Measurements from ENCODE around the gene RAB5IF. TPM values are rescaled to one million over a fixed set of nuclear protein-coding genes. Genes with fewer than 3 reads are reported as not detected.
A peak's percentile ranks its signal among the peaks of the same experiment; 100 is the strongest.
"Not testable (repeated sequence)": the region's sequence is repeated elsewhere in the genome, so short reads cannot be mapped to it uniquely, and the experiment has no call there.

The RAB5IF gene
- polyA plus RNA-seq, 6 donors from 2014 or later: 84.9 to 162 (median 111) TPM

GRCh38 chr20:36593347-36593929, 12.1 kb upstream of the RAB5IF start:
- ATAC-seq (ENCODE audit: low read depth in 2 of 2): no peak
- DNase-seq: no peak
- H3K4me3 Mint-ChIP-seq: peak overlapping the region in 4 of 8 donors; percentile 54 to 83 (median 68)
- H3K4me1 Mint-ChIP-seq: peaks cover 24 to 59% (median 53%) of the 10 kb centered on the region in 3 donors
- no peaks in the 10 kb centered on the region for H3K27me3 Mint-ChIP-seq
- no peaks in the 10 kb centered on the region for H3K9me3 Mint-ChIP-seq
- no peaks in the 10 kb centered on the region for H3K36me3 Mint-ChIP-seq
- H3K27ac Mint-ChIP-seq: peak overlapping the region; percentile 91 to 99 (median 96)

- Mint-ChIP-seq H3K36me3 (no peaks in the 10 kb centered on the region), H3K4me1 (peaks cover 27 to 58% (median 41%) of the 10 kb centered on the region in 3 donors), H3K9me3 (no peaks in the 10 kb centered on the region), H3K27ac (peak overlapping the region; percentile 39 to 74 (median 58)), H3K27me3 (no peaks in the 10 kb centered on the region), H3K4me3 (peak overlapping the region in 7 of 8 donors; percentile 21 to 78 (median 61))
- DNase-seq: peak; percentile 23
- no peak for ATAC-seq (ENCODE audit: low read depth in 2 of 2)
These were observed 5.7 kb upstream of the RAB5IF start for GRCh38 chr20:36599912-36600345.

DNA sequence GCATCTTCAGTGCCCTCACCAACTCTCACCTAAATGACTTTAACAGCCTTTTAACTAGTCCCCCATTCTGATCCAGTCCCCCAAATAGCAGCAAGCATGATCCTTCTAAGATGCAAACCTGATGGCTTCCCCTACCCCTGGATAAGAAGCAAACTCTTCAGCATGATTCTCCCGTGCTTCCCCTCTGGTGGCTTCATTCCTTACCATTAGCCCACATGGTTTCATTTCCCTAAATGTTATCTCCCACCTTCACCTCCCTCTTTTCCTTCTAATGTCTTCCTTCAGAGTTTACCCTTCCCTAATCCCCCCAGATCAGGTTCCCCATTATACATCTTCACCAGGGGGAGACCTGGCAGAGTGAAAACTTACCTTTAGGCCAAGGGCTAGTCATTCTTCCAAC, 4.0 kb upstream of the RAB5IF start:
- Mint-ChIP-seq H3K27ac (peak overlapping the region in 5 of 6 donors; percentile 5 to 83 (median 38)), H3K27me3 (no peaks in the 10 kb centered on the region), H3K4me1 (peaks cover 32 to 55% (median 47%) of the 10 kb centered on the region in 3 donors), H3K4me3 (peak overlapping the region in 5 of 8 donors; percentile 1 to 37 (median 19)), H3K36me3 (no peaks in the 10 kb centered on the region), H3K9me3 (no peaks in the 10 kb centered on the region)
- ATAC-seq (ENCODE audit: low read depth in 2 of 2) (no peak), DNase-seq (no peak)

DNA sequence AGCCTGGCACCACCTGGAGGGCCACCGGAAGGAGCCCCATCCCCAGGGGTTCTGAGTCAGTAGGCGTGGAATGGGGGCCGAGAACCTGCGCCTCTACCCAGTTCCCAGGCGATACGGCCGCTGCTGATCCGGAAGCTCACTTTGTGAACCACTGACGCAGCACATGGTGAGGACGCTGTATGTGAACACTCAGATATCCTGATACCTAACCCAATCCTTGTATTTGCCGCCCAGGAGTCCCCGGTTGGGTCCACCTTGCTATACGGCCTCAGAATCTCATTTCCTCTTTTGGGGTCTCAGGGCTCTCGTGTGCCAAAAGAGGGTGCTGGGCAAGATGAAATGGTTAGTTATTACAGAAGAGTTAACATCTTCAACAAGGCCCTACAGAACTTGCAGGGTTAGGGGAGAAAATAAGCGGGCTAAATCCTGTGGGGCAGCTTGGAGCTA, 604 bp upstream of the RAB5IF start:
- Mint-ChIP-seq H3K4me3 (peak overlapping the region; percentile 83 to 97 (median 95)), H3K4me1 (peaks cover 36 to 51% (median 50%) of the 10 kb centered on the region in 3 donors), H3K27ac (peak overlapping the region; percentile 98 to 100 (median 99)), H3K36me3 (no peaks in the 10 kb centered on the region), H3K9me3 (no peaks in the 10 kb centered on the region), H3K27me3 (no peaks in the 10 kb centered on the region)
- ATAC-seq (ENCODE audit: low read depth in 2 of 2) (peak; percentile 56 to 60), DNase-seq (no peak)

DNA sequence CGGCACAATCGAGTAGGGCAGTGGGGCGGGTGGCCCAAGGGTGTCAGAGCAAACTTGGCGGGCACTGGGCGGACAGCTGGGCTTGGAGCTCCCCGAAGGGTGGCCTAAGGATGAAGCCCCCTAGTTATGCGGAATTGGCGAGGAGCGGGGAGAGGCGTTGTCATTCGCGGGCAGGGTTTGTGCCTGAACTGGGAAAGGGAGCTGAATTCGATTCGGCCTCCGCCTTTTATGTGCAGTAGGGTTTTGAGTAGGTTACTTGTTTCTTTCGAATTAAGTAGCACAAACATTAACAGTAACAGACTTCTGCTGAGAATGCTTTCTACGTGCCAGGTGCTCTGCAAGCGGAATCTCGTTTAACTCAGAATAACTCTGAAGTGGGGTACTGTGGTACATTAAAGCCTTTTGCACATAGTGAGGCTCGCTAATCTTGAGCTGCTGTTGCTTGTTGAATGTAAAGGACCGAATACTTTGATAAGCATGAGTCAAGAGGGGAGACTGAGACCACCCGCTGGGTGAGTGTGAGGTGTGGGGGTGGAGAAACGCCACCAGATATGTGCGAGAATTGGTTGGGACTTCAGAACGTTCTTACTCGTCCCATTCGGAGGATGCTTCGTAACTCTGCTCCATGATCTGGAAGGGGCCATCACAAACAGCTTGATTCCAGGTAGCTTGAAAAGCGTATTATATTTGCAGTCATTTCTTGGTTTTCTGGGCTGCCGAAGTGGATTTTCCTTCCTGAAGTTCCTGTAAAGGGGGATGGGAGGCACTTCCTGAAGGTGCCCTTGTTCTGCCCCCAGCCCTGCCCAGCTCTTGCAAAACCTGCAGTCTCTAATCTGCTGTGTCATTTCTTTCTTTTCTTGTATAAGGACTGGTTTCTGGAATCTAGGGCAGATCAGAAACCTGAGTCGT, 833 bp downstream of the RAB5IF start:
- H3K27me3 Mint-ChIP-seq: no peaks in the 10 kb centered on the region
- DNase-seq: no peak
- H3K27ac Mint-ChIP-seq: peak overlapping the region; percentile 89 to 99 (median 97)
- H3K4me1 Mint-ChIP-seq: peaks cover 30 to 47% (median 43%) of the 10 kb centered on the region in 3 donors
- no peaks in the 10 kb centered on the region for H3K36me3 Mint-ChIP-seq
- H3K4me3 Mint-ChIP-seq: peak overlapping the region; percentile 83 to 97 (median 95)
- ATAC-seq (ENCODE audit: low read depth in 2 of 2): no peak
- no peaks in the 10 kb centered on the region for H3K9me3 Mint-ChIP-seq

DNA sequence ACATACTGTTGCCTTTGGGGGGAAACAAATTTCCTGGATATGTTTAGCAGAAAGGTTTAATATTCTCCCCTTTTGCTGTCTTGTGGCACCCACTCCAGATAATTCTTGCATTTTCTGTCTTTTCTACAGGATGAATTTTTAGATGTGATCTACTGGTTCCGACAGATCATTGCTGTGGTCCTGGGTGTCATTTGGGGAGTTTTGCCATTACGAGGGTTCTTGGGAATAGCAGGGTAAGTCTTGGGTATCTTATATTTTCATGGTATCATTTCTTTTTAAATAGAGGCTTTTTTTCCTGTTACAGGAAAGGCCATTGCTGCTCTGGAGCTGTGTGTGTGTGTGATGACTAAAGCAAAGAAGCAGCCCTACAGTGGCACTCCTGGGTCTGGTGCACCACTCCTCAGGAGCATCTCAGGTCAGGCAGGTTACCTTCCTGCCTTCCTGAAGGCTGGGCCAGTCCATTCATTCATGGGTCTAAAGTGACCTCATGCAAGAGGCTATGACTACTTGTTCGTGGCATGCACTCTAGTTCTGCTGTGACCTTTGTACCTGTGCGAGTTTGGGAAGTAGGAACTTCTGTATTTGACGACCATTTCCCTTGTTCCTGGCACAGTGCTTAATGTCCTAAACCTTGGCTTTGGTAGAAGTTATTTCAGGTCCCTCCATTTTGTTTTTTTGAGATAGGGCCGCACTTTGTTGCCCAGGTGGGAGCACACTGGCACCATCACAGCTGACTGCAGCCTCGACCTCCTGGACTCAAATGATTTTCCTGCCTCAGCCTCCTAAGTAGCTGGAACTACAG, 2.2 kb downstream of the RAB5IF start:
- no peak for DNase-seq
- no peak for ATAC-seq (ENCODE audit: low read depth in 2 of 2)
- Mint-ChIP-seq H3K4me1 (peaks cover 29 to 42% (median 38%) of the 10 kb centered on the region in 3 donors), H3K36me3 (peaks cover 0 to 4% of the 10 kb centered on the region in 2 donors), H3K27me3 (no peaks in the 10 kb centered on the region), H3K9me3 (no peaks in the 10 kb centered on the region), H3K4me3 (peak overlapping the region in 7 of 8 donors; percentile 82 to 97 (median 95)), H3K27ac (peak overlapping the region in 4 of 6 donors; percentile 59 to 99 (median 78))

- not testable (repeated sequence) for DNase-seq; H3K27me3 Mint-ChIP-seq; ATAC-seq (ENCODE audit: low read depth in 2 of 2); H3K36me3 Mint-ChIP-seq; H3K9me3 Mint-ChIP-seq
- Mint-ChIP-seq H3K27ac (peak overlapping the region in 1 of 6 donors; percentile 78), H3K4me1 (peaks cover 29 to 40% (median 36%) of the 10 kb centered on the region in 3 donors), H3K4me3 (peak overlapping the region in 2 of 8 donors; percentile 34 to 83)
These were observed 2.8 kb downstream of the RAB5IF start for GRCh38 chr20:36608388-36608728.

DNA sequence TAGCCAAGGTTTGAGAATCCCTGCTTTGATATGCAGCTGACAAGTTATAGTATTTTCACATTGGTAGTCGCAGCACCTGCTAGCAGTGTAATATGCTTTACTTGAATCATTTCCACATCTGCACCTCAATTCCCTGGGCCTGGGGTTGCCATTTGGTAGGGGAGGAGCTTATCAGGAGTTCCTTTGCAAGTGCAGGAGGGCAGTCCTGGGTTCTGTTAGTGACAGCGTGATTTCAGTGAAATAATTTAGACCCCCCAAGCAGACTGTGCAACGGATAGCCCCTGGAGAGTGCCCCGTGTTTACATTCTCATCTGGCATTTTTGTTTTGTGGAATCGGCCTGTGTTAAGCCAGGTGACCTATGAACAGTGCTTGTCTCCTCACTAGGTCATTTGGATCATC, 6.0 kb downstream of the RAB5IF start:
- Mint-ChIP-seq H3K27me3 (no peaks in the 10 kb centered on the region), H3K4me1 (peaks cover 11 to 17% (median 12%) of the 10 kb centered on the region in 3 donors), H3K27ac (peak overlapping the region in 1 of 6 donors; percentile 86), H3K9me3 (no peaks in the 10 kb centered on the region), H3K4me3 (no peak overlapping the region), H3K36me3 (peaks cover 0 to 5% of the 10 kb centered on the region in 2 donors)
- ATAC-seq (ENCODE audit: low read depth in 2 of 2): no peak
- no peak for DNase-seq

DNA sequence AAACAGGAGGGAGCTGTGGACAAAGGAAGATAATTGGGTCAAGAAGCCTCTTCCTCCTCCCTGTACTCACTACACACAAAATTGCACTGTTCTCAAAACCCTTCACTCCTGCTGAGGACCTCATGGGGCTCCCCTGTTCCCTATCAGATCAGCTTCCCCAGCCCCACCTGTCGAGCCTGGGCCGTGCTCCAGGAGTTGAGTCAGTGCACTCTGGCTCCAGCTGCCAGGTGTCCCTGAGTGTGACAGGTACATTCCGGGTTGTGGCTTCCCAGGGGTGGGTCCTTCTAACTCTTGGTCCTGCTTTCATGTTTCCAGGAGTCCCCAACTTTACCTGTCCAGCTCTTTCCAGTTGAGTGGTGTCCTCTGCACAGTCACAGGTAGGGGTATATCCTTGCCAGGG, 8.4 kb downstream of the RAB5IF start:
- ATAC-seq (ENCODE audit: low read depth in 2 of 2): no peak
- H3K27me3 Mint-ChIP-seq: no peaks in the 10 kb centered on the region
- peaks cover 0 to 3% (median 3%) of the 10 kb centered on the region in 3 donors for H3K4me1 Mint-ChIP-seq
- H3K9me3 Mint-ChIP-seq: no peaks in the 10 kb centered on the region
- DNase-seq: no peak
- peaks cover 0 to 5% of the 10 kb centered on the region in 2 donors for H3K36me3 Mint-ChIP-seq
- no peak overlapping the region for H3K27ac Mint-ChIP-seq
- no peak overlapping the region for H3K4me3 Mint-ChIP-seq

GRCh38 chr20:36614781-36615557, 9.4 kb downstream of the RAB5IF start:
- H3K4me3 Mint-ChIP-seq: no peak overlapping the region
- H3K36me3 Mint-ChIP-seq: peaks cover 0 to 5% of the 10 kb centered on the region in 2 donors
- peaks cover 0 to 3% (median 3%) of the 10 kb centered on the region in 3 donors for H3K4me1 Mint-ChIP-seq
- H3K27me3 Mint-ChIP-seq: no peaks in the 10 kb centered on the region
- DNase-seq (no peak), ATAC-seq (ENCODE audit: low read depth in 2 of 2) (no peak)
- H3K9me3 Mint-ChIP-seq: no peaks in the 10 kb centered on the region
- H3K27ac Mint-ChIP-seq: peak overlapping the region in 1 of 6 donors; percentile 44

- H3K36me3 Mint-ChIP-seq: no peaks in the 10 kb centered on the region
- DNase-seq (no peak), ATAC-seq (ENCODE audit: low read depth in 2 of 2) (no peak)
- no peaks in the 10 kb centered on the region for H3K27me3 Mint-ChIP-seq
- peak overlapping the region in 1 of 6 donors; percentile 78 for H3K27ac Mint-ChIP-seq
- no peaks in the 10 kb centered on the region for H3K4me1 Mint-ChIP-seq
- H3K4me3 Mint-ChIP-seq: no peak overlapping the region
- H3K9me3 Mint-ChIP-seq: no peaks in the 10 kb centered on the region
These were observed 15.3 kb downstream of the RAB5IF start for GRCh38 chr20:36620917-36621316.

DNA sequence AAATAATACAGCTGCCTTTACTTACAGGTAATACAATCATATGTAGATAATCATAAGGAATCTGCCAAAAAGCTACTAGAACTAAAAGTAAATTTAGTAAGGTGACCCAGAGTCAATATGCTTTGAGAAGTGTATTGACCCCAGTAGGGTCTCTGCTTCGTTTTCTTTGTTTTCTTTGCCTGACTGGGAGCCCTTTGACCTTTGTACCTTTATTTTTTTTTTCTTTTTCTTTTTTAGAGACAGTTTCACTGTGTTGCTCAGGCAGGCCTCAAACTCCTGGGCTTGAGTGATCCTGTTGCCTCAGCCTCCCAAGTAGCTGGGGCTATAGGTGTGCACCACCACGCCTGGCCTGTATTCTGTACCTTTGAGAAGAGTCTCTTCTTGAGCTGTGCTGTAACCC, 17.9 kb downstream of the RAB5IF start:
- DNase-seq (no peak), ATAC-seq (ENCODE audit: low read depth in 2 of 2) (no peak)
- H3K27me3 Mint-ChIP-seq: no peaks in the 10 kb centered on the region
- H3K4me3 Mint-ChIP-seq: no peak overlapping the region
- no peaks in the 10 kb centered on the region for H3K36me3 Mint-ChIP-seq
- no peaks in the 10 kb centered on the region for H3K9me3 Mint-ChIP-seq
- H3K27ac Mint-ChIP-seq: no peak overlapping the region
- peaks cover 0 to 5% (median 0%) of the 10 kb centered on the region in 3 donors for H3K4me1 Mint-ChIP-seq
